IPS-15b (cell line): ENCODE measurements around the gene FHOD1.

Experiments used
- H3K27me3 ChIP-seq: one replicate; pipeline ENCODE4 v1.6.1; 2013; ENCODE audit warnings: low read length; ENCODE audit not compliant: control insufficient read depth, insufficient read depth
- H3K36me3 ChIP-seq: one replicate; pipeline ENCODE4 v1.6.1; 2013; ENCODE audit warnings: low read length; ENCODE audit not compliant: control insufficient read depth, insufficient read depth
- H3K4me1 ChIP-seq: one replicate; pipeline ENCODE4 v1.6.1; 2013; ENCODE audit warnings: mild to moderate bottlenecking, low read length; ENCODE audit not compliant: control insufficient read depth, insufficient read depth
- H3K4me3 ChIP-seq: one replicate; pipeline ENCODE4 v1.5.1; 2013; ENCODE audit warnings: low read depth, low read length
- H3K9ac ChIP-seq: one replicate; pipeline ENCODE4 v1.6.1; 2013; ENCODE audit warnings: low read depth, mild to moderate bottlenecking, low read length
- H3K9me3 ChIP-seq: one replicate; pipeline ENCODE4 v1.6.1; 2013; ENCODE audit warnings: mild to moderate bottlenecking, low read length; ENCODE audit not compliant: control insufficient read depth, insufficient read depth

Gene FHOD1

DNA sequence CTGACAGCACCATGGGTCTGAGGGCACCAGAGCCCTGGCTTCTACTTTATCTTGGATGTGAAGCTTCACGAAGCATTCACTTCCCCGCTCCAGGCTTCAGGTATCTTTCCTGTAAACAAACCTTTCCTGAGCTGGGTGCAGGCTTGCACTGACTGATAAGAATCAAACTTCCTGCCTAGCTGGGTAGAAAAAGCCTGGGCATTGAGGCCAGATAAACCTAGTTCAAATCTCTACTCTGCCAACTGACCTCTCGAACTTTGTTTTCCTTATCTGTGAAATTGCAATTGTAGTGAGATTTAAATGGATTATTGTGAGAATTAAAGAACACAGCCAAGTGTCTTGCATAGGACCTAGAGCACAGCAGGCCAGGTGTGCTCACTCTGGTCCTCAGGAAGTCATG lies 23.3 kb downstream of the FHOD1 start:
- Histone ChIP-seq H3K9ac (no peak overlapping the region), H3K36me3 (peaks cover 12% of the 10 kb centered on the region), H3K9me3 (no peaks in the 10 kb centered on the region), H3K4me3 (no peak overlapping the region), H3K27me3 (no peaks in the 10 kb centered on the region), H3K4me1 (peaks cover 4% of the 10 kb centered on the region)

- no peaks in the 10 kb centered on the region for H3K4me1 ChIP-seq
- H3K9me3 ChIP-seq, result no peaks in the 10 kb centered on the region
- peak overlapping the region; percentile 12 for H3K9ac ChIP-seq
These were observed 30.4 kb downstream of the FHOD1 start for GRCh38 chr16:67216612-67217490.

GRCh38 chr16:67215706-67216105 lies 31.6 kb downstream of the FHOD1 start:
- no peaks in the 10 kb centered on the region for H3K9me3 ChIP-seq
- H3K9ac ChIP-seq, result no peak overlapping the region
- peaks cover 7% of the 10 kb centered on the region for H3K27me3 ChIP-seq
- no peaks in the 10 kb centered on the region for H3K36me3 ChIP-seq
- no peak overlapping the region for H3K4me3 ChIP-seq
- H3K4me1 ChIP-seq, result no peaks in the 10 kb centered on the region

More at GRCh38 chr16:67216612-67217490, 30.4 kb downstream of the FHOD1 start:
- no peak overlapping the region for H3K4me3 ChIP-seq
- H3K36me3 ChIP-seq, result no peaks in the 10 kb centered on the region
- H3K27me3 ChIP-seq, result peaks cover 6% of the 10 kb centered on the region

DNA sequence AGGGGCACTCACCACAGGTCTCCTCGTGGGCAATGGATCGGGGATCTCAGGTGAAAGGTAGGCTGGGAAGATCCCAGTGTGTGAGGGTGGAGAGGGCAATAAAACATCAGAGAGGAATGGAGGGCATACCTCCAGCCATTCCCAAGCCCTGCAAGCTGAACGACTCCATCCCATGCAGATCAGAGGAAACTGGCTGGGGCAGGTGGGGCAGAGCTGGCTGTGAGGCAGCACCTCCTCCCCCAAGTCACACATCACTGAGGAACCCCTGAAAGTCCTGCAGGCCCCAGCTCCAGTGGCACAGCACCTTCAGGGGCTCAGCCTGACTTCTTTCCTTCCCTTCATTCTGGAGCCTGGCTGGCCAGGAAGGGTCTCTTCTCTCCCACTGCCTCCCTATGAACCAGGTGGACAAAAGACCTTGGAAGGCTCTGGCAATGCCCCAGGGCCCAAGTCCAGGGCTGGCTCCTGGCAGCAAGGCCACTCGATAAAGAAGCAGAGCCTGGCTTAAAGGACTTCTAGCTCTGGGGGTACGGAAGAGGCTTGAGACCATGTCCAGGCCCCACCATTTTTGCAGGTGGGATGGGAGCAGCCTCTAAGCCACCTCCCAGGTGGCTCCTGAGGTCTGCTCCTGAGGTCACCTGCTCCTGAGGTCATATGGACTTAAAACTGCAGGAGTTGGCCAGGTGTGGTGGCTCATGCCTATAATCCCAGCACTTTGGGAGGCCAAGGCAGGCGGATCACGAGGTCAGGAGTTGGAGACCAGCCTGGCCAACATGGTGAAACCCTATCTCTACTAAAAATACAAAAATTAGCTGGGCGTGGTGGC lies 33.9 kb downstream of the FHOD1 start:
- H3K9me3 ChIP-seq, result no peaks in the 10 kb centered on the region

DNA sequence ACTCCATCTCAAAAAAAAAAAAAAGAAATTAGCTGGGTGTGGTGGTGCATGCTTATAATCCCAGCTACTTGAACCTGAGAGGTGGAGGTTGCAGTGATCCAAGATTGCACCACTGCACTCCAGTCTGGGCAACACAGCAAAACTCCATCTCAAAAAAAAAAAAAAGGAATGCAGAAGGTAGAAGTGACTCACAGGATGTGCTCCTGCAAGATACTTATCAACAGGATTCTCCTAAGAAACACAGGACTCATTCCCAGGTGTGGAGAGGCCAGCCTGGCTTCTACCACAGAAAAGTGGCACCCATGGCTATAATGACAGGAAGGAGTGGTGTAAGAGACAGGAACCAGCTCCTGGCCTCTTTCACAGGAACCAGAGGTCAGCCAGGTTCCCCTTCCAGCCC lies 34.5 kb downstream of the FHOD1 start:
- Histone ChIP-seq H3K9me3 (no peaks in the 10 kb centered on the region), H3K4me1 (no peaks in the 10 kb centered on the region), H3K4me3 (no peak overlapping the region), H3K9ac (no peak overlapping the region), H3K27me3 (peaks cover 7% of the 10 kb centered on the region), H3K36me3 (no peaks in the 10 kb centered on the region)

More for the DNA sequence above, 33.9 kb downstream of the FHOD1 start:
- Histone ChIP-seq H3K27me3 (peaks cover 7% of the 10 kb centered on the region), H3K9ac (no peak overlapping the region), H3K4me3 (no peak overlapping the region), H3K4me1 (no peaks in the 10 kb centered on the region), H3K36me3 (no peaks in the 10 kb centered on the region)

DNA sequence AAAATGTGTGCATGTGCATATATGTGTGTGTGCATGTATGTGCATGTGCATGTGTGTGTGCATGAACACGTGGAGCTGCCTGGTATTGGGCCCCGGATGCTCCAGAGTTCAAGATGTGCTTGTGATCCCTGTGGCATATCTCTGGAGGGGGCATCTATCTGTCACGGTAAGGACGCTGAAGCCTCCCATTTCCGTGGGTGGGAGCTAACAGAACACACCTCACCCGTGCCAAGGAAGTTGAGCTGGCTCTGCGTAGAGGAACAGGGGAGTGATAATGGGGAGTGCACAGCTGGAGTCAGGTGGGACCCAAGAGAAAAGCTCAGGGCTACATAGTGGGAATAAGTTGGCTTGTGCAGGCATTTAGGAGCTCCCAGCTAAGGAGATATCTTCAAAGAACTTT lies 35.6 kb downstream of the FHOD1 start:
- Histone ChIP-seq H3K4me3 (no peak overlapping the region), H3K4me1 (peaks cover 2% of the 10 kb centered on the region), H3K36me3 (no peaks in the 10 kb centered on the region), H3K9ac (no peak overlapping the region), H3K27me3 (peaks cover 7% of the 10 kb centered on the region), H3K9me3 (no peaks in the 10 kb centered on the region)

DNA sequence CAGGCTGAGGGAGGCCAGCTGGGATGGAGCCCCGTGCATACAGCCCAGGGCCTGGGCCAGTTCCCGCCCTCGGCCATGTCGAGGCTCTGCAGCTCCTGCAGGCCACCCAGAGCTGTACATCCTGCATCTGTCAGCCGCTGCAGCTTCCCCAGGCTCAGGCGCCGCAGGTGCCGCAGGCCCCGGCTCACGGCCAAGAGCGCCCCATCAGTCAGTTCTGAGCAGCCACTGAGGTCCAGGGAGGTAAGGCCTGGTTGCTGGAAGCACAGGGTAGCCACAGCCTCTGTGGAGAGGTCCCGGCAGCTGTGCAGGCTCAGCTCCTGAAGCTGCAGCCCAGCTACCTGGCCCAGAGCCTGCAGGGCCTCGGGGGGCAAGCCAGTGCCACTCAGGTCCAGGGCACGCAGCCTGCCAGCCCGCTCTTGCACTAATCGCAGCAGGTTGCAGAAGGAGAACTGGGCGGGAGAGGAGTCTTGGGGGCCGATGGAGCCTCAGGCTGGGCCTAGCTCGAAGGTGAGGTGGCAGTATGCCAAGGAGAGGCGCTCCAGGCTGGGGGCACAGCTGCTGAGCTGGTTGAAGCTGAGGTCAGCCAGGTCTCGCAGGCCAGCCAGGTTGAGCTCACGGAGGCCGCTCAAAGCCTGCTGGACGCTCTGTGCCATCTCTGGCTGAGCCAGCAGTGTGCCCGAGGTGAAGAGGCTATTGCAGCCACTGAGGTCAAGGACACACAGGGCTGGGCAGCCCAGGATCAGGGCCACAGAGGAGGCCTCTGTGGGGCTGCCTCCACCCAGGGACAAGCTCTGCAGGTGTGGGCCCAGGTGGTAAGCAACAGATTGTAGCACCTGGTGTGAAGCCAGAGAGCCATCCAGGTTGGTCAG lies 37.0 kb downstream of the FHOD1 start:
- no peaks in the 10 kb centered on the region for H3K36me3 ChIP-seq
- H3K9me3 ChIP-seq, result no peaks in the 10 kb centered on the region
- no peak overlapping the region for H3K9ac ChIP-seq
- H3K4me1 ChIP-seq, result peaks cover 2% of the 10 kb centered on the region
- no peak overlapping the region for H3K4me3 ChIP-seq
- H3K27me3 ChIP-seq, result peaks cover 3% of the 10 kb centered on the region

DNA sequence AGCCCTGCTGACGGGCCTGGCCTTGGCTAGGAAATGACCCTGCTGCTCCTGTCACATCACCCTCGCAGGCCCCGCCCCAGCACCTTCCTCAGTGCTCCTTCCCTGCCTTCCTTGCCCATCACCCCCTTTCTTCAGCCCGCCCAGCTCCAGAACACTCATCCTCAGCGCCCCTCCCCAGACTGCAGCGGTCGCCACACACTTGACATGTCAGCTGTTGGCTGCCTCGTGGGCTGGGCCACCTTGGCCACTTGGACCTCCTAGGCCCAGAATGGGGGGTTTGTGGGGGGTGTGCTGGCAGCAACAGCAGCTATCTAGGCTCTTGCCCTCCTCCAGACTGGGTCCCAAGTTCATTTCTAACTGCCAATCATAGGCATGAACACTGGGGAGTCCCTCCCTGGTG lies 37.7 kb downstream of the FHOD1 start:
- no peaks in the 10 kb centered on the region for H3K9me3 ChIP-seq
- peaks cover 3% of the 10 kb centered on the region for H3K27me3 ChIP-seq
- no peak overlapping the region for H3K9ac ChIP-seq
- no peaks in the 10 kb centered on the region for H3K36me3 ChIP-seq
- peaks cover 2% of the 10 kb centered on the region for H3K4me1 ChIP-seq
- H3K4me3 ChIP-seq, result no peak overlapping the region

- no peak overlapping the region for H3K9ac ChIP-seq
- H3K36me3 ChIP-seq, result peaks cover 4% of the 10 kb centered on the region
- peaks cover 3% of the 10 kb centered on the region for H3K27me3 ChIP-seq
- no peaks in the 10 kb centered on the region for H3K9me3 ChIP-seq
- H3K4me3 ChIP-seq, result no peak overlapping the region
- H3K4me1 ChIP-seq, result peaks cover 2% of the 10 kb centered on the region
These were observed 39.0 kb downstream of the FHOD1 start for GRCh38 chr16:67208154-67208896.

- peak overlapping the region; percentile 24 for H3K9ac ChIP-seq
These were observed 39.8 kb downstream of the FHOD1 start for GRCh38 chr16:67207249-67208091.

More at GRCh38 chr16:67207249-67208091, 39.8 kb downstream of the FHOD1 start:
- H3K4me3 ChIP-seq, result no peak overlapping the region
- peaks cover 3% of the 10 kb centered on the region for H3K27me3 ChIP-seq
- peaks cover 8% of the 10 kb centered on the region for H3K36me3 ChIP-seq
- peaks cover 2% of the 10 kb centered on the region for H3K4me1 ChIP-seq
- H3K9me3 ChIP-seq, result no peaks in the 10 kb centered on the region
